Keratinocyte (primary cell): ENCODE data around the gene UBXN11. TPM values are rescaled to one million over a fixed set of nuclear protein-coding genes. Genes with fewer than 3 reads are reported as not detected.
"Not testable (repeated sequence)": the region's sequence is repeated elsewhere in the genome, so short reads cannot be mapped to it uniquely, and the experiment has no call there.

Source experiments
- DNase-seq: peaks from one replicate; pipeline ENCODE4 v3.0.0-alpha.2; 2011; ENCODE audit warnings: low read depth, missing footprints, low spot score
- FAIRE-seq: peaks from 2 replicates; lab custom pipeline; 2011; peaks lifted over from hg19 to GRCh38; lab: Jason Lieb, UNC
- H2AFZ ChIP-seq: 2 replicates; pipeline ENCODE4 v1.6.0; 2012; ENCODE audit warnings: low read length, control low read depth, inconsistent platforms; ENCODE audit not compliant: control insufficient read depth
- H3K27ac ChIP-seq: 2 replicates; pipeline ENCODE4 v1.5.1; 2011; ENCODE audit warnings: low read length; ENCODE audit not compliant: control insufficient read depth, insufficient read depth
- H3K27me3 ChIP-seq: 3 replicates; pipeline ENCODE4 v1.6.0; 2011; ENCODE audit warnings: low read length; ENCODE audit not compliant: control insufficient read depth, insufficient read depth; ENCODE audit errors: extremely low read depth
- H3K36me3 ChIP-seq, 2 experiments: 2 replicates in 1 of 2; 3 replicates in 1 of 2; pipeline ENCODE4 v1.5.1; 2011; ENCODE audit warnings: low read length in 2 of 2, mild to moderate bottlenecking in 1 of 2; ENCODE audit not compliant: control insufficient read depth in 2 of 2, insufficient read depth in 2 of 2; ENCODE audit errors: extremely low read depth in 1 of 2
- H3K4me1 ChIP-seq: 3 replicates; pipeline ENCODE4 v1.5.1; 2011; ENCODE audit warnings: low read length; ENCODE audit not compliant: control insufficient read depth, insufficient read depth; ENCODE audit errors: extremely low read depth
- H3K4me2 ChIP-seq: 3 replicates; pipeline ENCODE4 v1.6.0; 2011; ENCODE audit warnings: low read depth, low read length; ENCODE audit not compliant: control insufficient read depth, insufficient read depth; ENCODE audit errors: extremely low read depth
- H3K4me3 ChIP-seq, 3 experiments: fragments of 200-600 bp in 1 of 3; sonication (generic) in 1 of 3; 2 replicates in 2 of 3; 3 replicates in 1 of 3; pipeline ENCODE4 v1.5.1; 2011 to 2016; ENCODE audit warnings: low read length in 3 of 3, mild to moderate bottlenecking in 3 of 3, control low read depth in 2 of 3, inconsistent platforms in 1 of 3, low read depth in 1 of 3, mixed read lengths in 1 of 3, mixed run types in 1 of 3, moderate library complexity in 1 of 3; ENCODE audit not compliant: control insufficient read depth in 2 of 3, insufficient read depth in 2 of 3; ENCODE audit errors: extremely low read depth in 1 of 3
- H3K79me2 ChIP-seq: 2 replicates; pipeline ENCODE4 v1.6.0; 2012; ENCODE audit warnings: low read length; ENCODE audit not compliant: control insufficient read depth, insufficient read depth
- H3K9ac ChIP-seq: 3 replicates; pipeline ENCODE4 v1.6.0; 2011; ENCODE audit warnings: low read length; ENCODE audit not compliant: control insufficient read depth, insufficient read depth; ENCODE audit errors: extremely low read depth
- H3K9me1 ChIP-seq: 3 replicates; pipeline ENCODE4 v1.6.0; 2011; ENCODE audit warnings: low read length; ENCODE audit not compliant: control insufficient read depth, insufficient read depth; ENCODE audit errors: extremely low read depth
- H3K9me3 ChIP-seq: 2 replicates; pipeline ENCODE4 v1.5.1; 2012; ENCODE audit warnings: low read depth, low read length; ENCODE audit not compliant: control insufficient read depth
- H4K20me1 ChIP-seq: 3 replicates; pipeline ENCODE4 v1.6.0; 2011; ENCODE audit warnings: low read length; ENCODE audit not compliant: control insufficient read depth, insufficient read depth; ENCODE audit errors: extremely low read depth
- EZH2 ChIP-seq: IDR thresholded peaks from one replicate; pipeline ENCODE4 v1.6.1; 2012; ENCODE audit warnings: inconsistent platforms, mild to moderate bottlenecking, low read length, moderate library complexity
- dilution Hi-C: fragments of 300-500 bp; cut with MboI; formaldehyde crosslinking; loops from one replicate; pipeline ENCODE4 v1.7.0; 2020; ENCODE audit warnings: low sequenced_read_pairs; ENCODE audit not compliant: extremely low pct_ligation_motif_present
- polyA plus RNA-seq, 5 experiments: library from polyadenylated mRNA; depleted of rRNA in 3 of 5; stranded (reverse) in 3 of 5; stranded (forward) in 1 of 5; unstranded in 1 of 5; fragments of >200 nt; gene quantifications; 1 replicate in 1 of 5; 2 replicates in 3 of 5; 3 replicates in 1 of 5; pipeline versions ENCODE4 v1.2.1 to v1.2.3, GENCODE V29; 2011 to 2012; ENCODE audit warnings: missing spikeins in 2 of 5, low read depth in 1 of 5, low replicate concordance in 1 of 5
- TF ChIP-seq, protein P1 (sequence below), 3 experiments: IDR thresholded peaks in 1 of 3; conservative IDR thresholded peaks in 1 of 3; optimal IDR thresholded peaks in 1 of 3; 2 replicates in 2 of 3; 3 replicates in 1 of 3; pipeline versions ENCODE3 to v1.5.1; 2011; ENCODE audit warnings: low read length in 3 of 3, mild to moderate bottlenecking in 3 of 3, moderate library complexity in 2 of 3, control low read depth in 1 of 3, inconsistent platforms in 1 of 3; ENCODE audit not compliant: insufficient read depth in 2 of 3; ENCODE audit errors: extremely low read depth in 1 of 3

The UBXN11 gene
- polyA plus RNA-seq, 1 donor (not counting 4 experiments of a cell fraction or from before 2014, with no cell fraction given): 6.6 TPM

GRCh38 chr1:26293911-26294463 lies 12.4 kb downstream of the UBXN11 start:
- no peak overlapping the region for H3K4me3 ChIP-seq
- H3K27me3 ChIP-seq: no peaks in the 10 kb centered on the region
- no peak overlapping the region for H2AFZ ChIP-seq
- FAIRE-seq (no peak), DNase-seq (no peak)
- H3K4me1 ChIP-seq: peaks cover 11% of the 10 kb centered on the region
- H3K79me2 ChIP-seq: no peaks in the 10 kb centered on the region
- H3K27ac ChIP-seq: no peak overlapping the region
- peaks cover 0 to 2% of the 10 kb centered on the region in 2 experiments for H3K36me3 ChIP-seq
- no peaks in the 10 kb centered on the region for H4K20me1 ChIP-seq
- no peak overlapping the region for H3K4me2 ChIP-seq
- dilution Hi-C loops: no loop called here
- no peaks in the 10 kb centered on the region for H3K9me3 ChIP-seq
- H3K9me1 ChIP-seq: no peaks in the 10 kb centered on the region
- TF ChIP-seq, protein P1, sequence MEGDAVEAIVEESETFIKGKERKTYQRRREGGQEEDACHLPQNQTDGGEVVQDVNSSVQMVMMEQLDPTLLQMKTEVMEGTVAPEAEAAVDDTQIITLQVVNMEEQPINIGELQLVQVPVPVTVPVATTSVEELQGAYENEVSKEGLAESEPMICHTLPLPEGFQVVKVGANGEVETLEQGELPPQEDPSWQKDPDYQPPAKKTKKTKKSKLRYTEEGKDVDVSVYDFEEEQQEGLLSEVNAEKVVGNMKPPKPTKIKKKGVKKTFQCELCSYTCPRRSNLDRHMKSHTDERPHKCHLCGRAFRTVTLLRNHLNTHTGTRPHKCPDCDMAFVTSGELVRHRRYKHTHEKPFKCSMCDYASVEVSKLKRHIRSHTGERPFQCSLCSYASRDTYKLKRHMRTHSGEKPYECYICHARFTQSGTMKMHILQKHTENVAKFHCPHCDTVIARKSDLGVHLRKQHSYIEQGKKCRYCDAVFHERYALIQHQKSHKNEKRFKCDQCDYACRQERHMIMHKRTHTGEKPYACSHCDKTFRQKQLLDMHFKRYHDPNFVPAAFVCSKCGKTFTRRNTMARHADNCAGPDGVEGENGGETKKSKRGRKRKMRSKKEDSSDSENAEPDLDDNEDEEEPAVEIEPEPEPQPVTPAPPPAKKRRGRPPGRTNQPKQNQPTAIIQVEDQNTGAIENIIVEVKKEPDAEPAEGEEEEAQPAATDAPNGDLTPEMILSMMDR (optimal IDR thresholded peaks at IDR 0.05 in 1 of 3, IDR thresholded peaks at IDR 0.05 in 1 of 3, conservative IDR thresholded peaks at IDR 0.05 in 1 of 3; ENCODE audit: extremely low read depth in 1 of 3, insufficient read depth in 2 of 3, low read length in 3 of 3): no peak
- no peak for TF ChIP-seq EZH2
- H3K9ac ChIP-seq: no peak overlapping the region

GRCh38 chr1:26292735-26293134 lies 13.7 kb downstream of the UBXN11 start:
- H3K4me1 ChIP-seq, H3K9me1 ChIP-seq, H3K9me3 ChIP-seq, H3K79me2 ChIP-seq, H3K4me3 ChIP-seq, DNase-seq, H3K36me3 ChIP-seq, dilution Hi-C loops, H3K4me2 ChIP-seq, FAIRE-seq, H4K20me1 ChIP-seq, H2AFZ ChIP-seq, H3K27me3 ChIP-seq, H3K27ac ChIP-seq, H3K9ac ChIP-seq: not testable (repeated sequence)

GRCh38 chr1:26291939-26292338 lies 14.5 kb downstream of the UBXN11 start:
- FAIRE-seq (no peak), DNase-seq (no peak)
- no peak overlapping the region for H3K4me2 ChIP-seq
- no peak overlapping the region for H3K27ac ChIP-seq
- no peaks in the 10 kb centered on the region for H3K9me3 ChIP-seq
- no peaks in the 10 kb centered on the region for H3K9me1 ChIP-seq
- H3K4me1 ChIP-seq: peaks cover 6% of the 10 kb centered on the region
- no peaks in the 10 kb centered on the region for H3K79me2 ChIP-seq
- peaks cover 0 to 2% of the 10 kb centered on the region in 2 experiments for H3K36me3 ChIP-seq
- dilution Hi-C loops: no loop called here
- H3K27me3 ChIP-seq: no peaks in the 10 kb centered on the region
- no peaks in the 10 kb centered on the region for H4K20me1 ChIP-seq
- no peak overlapping the region for H2AFZ ChIP-seq
- H3K9ac ChIP-seq: no peak overlapping the region
- no peak overlapping the region for H3K4me3 ChIP-seq
- TF ChIP-seq, protein P1 (optimal IDR thresholded peaks at IDR 0.05 in 1 of 3, IDR thresholded peaks at IDR 0.05 in 1 of 3, conservative IDR thresholded peaks at IDR 0.05 in 1 of 3; ENCODE audit: extremely low read depth in 1 of 3, insufficient read depth in 2 of 3, low read length in 3 of 3): no peak
- no peak for TF ChIP-seq EZH2
